MM.1S (cell line): ENCODE measurements around the gene DOCK10.

ENCODE experiments used
- CTCF ChIP-seq: fragments of 300-600 bp; sonication (generic); IDR thresholded peaks from 2 replicates; pipeline ENCODE4 v1.5.1; 2016; ENCODE audit warnings: antibody characterized with exemption, low read length, mixed read lengths
- EZH2phosphoT487 ChIP-seq: fragments of 300-600 bp; sonication (generic); IDR thresholded peaks from 2 replicates; pipeline ENCODE4 v1.6.1; 2018; ENCODE audit warnings: antibody characterized with exemption, low read length

- TF ChIP-seq EZH2phosphoT487 (no peak), CTCF (no peak)
Observed at GRCh38 chr2:224757934-224758548, 284.2 kb downstream of the DOCK10 start.
